NCI-H1694 treated with DMSO at 0.1 percent for 48 hours (cell line): ENCODE measurements around the gene MGMT.

Experiments used
- DNase-seq: peaks from one replicate; lab custom pipeline; 2025; lab: John Stamatoyannopoulos, UW

Gene MGMT

GRCh38 chr10:129740532-129741279 lies 273.7 kb downstream of the MGMT start:
- DNase-seq = no peak

GRCh38 chr10:129741280-129741977 lies 274.4 kb downstream of the MGMT start:
- DNase-seq = no peak

DNA sequence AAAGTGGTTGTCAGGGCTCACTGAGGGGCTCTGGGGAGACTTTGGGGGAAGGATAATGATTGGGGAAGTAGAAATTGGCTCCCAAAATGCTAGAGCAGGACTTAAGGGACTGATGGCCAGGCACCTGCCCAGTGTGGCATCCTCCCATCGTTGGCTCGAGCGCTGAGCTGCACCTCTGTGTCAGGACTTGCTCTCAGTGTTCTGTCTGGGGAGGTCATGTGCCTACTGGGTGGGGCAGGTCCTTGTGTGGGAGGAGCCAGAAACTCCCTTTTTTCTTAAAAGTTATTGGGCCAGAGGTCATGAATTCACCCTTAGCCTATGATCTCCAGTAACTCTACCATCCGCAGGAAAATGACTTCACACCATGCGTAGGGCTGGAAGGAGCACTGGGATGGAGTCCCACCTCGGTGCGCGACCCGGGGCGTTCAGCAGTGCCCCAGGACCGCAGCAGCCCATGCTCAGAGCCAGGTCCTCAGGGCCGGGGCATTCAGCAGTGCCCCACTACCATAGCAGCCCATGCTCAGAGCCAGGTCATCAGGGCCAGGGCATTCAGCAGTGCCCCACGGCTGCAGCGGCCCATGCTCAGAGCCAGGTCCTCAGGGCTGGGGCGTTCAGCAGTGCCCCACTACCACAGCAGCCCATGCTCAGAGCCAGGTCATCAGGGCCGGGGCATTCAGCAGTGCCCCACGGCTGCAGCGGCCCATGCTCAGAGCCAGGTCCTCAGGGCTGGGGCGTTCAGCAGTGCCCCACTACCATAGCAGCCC lies 275.1 kb downstream of the MGMT start:
- DNase-seq = no peak

DNA sequence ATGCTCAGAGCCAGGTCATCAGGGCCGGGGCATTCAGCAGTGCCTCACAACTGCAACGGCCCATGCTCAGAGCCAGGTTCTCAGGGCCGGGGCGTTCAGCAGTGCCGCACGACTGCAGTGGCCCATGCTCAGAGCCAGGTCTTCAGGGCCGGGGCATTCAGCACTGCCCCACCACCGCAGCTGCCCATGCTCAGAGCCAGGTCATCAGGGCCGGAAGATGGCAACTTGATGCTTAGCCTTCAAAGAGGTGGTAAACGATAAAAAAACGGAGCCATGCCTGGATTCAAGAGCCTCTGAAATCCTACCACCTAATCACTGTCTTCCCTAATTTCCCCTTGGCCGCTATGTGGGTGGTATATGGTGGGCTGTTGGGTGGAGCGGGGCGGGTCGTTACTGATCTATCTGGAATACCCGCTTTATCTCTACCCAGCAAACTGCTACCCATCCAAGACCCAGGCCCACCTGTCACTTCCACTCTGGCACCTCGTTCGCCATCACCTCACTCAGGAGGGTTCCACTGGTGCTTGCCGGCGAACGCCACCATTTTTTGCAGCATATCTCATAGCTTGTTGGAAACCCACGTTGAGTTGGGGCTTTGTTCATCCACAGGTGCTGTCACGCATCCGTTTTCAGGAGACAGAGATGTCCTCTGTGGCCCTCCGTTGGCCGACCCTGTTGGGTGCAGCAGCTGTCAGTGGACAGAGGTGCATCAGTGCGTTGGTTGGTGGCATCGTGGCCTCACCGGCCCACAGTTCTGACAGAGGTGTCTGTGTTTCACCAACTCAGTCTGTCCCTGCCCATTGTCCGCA lies 275.9 kb downstream of the MGMT start:
- no peak for DNase-seq

DNA sequence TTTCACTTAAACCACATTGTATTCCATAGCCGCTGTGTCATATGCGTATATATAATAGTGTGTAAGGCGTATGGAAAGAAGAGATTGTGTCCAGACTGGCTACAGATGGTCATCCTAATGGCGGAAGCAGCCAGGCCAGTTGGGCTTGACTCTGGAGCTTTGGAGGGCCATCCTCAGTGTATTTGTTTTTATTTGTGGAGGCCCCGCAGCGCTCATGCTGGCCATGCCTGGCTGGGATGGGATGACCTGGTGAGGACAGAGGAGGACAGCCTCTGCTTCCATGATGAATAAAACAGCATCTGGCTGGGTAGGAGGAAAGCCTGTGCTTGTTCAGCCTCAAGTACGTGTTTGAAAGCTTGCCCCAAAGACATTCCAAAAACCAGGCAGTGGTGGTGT lies 276.7 kb downstream of the MGMT start:
- no peak for DNase-seq

DNA sequence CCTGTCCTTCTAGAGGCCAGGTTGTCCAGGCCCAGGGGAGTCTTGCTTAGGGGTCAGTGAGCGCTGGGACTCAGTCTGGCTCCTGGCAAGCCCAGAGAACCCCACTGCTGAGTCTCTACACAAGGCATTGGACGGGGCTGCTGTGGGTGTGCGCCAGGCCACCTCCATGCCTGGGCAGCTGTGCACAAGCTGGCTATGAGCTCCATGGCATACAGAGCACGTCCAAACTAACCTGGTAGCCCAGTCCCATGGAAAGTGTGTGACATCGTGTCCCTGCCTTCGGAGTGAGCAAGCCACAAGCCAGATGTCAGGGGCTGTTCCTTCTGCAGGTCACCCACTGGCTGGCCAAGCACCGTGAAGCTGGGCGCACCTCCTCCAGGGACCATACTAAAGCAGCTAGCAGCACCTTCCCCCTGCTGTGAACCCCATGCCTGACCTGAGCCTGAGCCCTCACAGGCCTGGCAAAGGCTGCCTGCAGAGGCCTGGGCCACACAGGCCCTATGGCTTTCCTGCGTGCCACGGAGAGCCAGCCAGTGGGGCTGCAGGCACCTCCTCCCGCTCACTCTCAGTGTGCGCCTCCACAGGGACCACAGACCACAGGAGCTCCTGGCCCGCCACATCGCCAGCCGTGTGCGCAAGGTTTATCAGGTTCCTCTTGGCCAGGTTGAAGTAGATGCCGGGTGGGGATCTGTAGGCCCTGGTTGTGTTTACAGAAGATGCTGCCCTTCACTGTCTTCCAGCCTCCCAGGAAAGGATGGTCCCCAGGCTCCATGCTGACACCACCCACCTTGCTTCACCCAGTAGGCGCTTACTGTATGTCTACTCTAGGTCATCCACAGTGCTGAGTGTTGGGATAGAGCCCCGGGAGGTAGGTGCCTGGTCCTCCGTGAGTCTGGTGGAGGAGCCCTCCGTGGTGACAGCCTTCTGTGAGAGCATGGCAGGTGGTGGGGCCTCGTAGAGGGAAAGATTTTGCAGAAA lies 277.4 kb downstream of the MGMT start:
- no peak for DNase-seq

GRCh38 chr10:129745186-129745750 lies 278.2 kb downstream of the MGMT start:
- DNase-seq = no peak

GRCh38 chr10:129754211-129755050 lies 287.4 kb downstream of the MGMT start:
- DNase-seq = no peak

- DNase-seq = no peak
These were observed 288.1 kb downstream of the MGMT start for GRCh38 chr10:129755158-129755591.

DNA sequence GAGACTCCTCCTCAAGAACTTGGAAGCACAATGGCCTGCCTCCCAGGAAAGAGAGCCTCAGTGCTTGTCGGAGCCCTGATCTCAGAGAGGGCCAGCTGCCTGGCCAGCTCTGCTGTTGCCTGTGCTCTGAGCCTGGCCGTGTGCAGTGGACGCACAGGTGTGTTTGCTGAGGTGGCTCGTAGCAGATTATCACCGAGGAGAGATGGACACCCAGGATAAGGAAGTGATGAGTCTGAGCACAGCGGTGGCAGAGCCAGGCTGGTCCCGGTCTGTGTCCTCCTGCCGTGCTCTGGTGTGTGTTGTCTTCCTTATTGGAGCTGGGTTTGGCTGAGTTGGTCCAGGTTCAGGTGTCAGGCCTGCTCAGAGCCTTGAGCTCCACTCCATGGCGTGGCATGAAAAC lies 288.6 kb downstream of the MGMT start:
- DNase-seq = no peak

DNA sequence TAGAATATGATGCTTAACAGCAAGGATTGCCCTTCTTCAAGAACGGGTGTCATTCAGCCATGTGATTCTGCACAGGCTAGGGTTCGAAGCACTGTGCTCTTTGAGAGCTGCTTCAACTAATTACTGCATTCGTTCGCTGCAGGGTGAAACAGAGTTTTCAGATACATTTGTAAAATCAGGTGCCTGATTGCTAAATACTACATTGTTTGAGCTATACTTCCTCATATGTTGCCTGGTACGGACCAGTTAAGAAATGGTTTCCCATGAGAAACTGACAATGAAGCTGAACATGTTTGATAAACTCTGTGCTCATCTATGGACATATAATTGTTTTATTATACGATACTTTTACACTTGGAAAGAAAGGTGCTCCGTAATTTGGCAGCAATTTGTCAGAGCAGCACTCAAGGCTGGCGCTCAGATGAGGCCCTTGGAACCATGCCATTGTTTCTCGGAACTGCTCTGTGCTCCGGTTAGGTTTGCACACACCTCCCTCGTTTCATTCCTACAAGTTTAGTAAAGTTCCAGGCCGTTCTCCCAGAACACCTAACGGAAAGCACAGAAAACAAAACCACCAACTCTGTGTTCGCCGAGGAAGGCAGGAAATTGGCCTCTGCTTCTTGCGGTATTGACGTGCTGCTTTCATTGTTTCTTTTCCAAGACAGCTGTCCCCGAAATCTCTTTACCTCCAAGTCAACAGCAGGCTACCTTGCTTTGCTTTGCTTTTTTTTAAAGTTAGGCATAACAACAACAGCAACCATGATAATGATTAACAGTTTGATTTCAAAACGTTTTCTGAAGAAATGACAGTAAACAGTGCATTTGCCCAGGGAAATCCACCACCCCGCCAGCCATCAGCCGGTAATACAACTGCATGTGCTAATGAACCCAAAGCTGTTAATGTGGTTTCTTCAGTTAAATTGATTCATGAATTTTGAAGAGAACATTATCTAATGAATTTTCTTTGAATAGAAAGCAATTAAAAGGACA lies 290.2 kb downstream of the MGMT start:
- peak; percentile 36 for DNase-seq

- DNase-seq = no peak
These were observed 291.4 kb downstream of the MGMT start for GRCh38 chr10:129758207-129759021.

DNA sequence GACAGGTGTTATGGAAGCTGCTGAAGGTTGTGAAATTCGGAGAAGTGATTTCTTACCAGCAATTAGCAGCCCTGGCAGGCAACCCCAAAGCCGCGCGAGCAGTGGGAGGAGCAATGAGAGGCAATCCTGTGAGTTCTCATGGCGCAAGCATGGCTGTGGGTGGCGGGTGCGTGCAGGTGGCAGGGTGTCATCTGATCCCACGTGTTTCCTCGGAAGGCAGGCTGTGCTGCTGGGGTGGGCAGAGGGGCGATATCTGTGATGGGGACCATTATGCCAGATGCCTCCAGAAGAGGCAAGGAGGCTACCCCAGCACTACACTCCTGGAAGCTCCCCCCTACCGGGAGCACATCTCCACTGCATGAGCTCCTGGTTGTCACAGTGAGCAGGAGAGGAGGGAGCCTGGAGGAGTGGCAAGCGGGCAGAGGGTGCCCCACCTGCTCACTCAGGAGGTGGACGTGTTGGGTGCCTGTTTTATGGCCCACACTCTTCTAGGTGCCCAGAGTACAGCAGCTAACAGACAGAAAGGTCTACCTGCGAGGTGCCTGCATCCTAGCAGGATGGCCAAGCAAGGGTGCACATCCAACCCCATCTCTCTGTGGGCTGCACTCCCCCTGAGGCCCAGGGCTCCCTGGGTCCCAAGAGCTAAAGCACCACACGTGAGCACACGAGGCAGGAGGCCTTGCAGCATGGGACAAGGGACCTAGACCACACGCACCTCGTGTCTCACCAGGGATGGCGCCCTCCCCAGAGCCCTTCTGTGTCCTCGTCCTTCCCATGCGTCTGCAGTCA lies 292.4 kb downstream of the MGMT start:
- no peak for DNase-seq

DNA sequence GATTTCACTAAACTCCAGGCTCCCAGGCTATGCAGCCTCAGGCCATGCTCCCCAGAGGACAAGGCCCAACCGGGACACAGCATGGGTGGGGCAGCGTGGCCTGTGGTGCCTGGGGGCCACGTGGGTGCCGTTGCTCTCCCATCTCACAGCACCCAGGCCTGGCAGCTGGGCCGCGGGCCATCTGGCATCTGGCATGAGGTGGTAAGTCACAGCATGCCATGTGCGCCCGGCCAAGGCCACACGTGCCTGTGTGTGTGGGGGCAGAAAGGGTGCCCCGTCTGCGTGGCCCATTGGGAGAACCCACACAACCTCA lies 292.9 kb downstream of the MGMT start:
- no peak for DNase-seq

DNA sequence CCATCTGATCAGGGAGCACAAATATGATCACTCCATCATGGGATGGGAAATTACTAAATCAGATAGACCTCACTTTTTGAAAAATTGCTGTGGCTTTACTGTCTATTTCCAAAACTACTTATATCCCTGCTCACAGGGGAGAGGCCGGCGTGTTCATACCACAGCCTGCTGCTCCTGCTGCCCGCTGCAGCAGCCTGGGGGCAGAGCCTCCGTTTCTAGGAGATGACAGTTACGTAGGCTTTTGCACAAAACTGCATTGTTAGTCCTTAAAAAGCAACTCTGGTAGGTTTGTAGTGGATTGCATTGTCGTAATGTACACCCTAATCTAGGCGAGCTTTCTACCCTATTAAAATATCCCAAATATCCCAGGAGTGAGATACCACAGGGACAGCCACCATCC lies 293.4 kb downstream of the MGMT start:
- no peak for DNase-seq

GRCh38 chr10:129761197-129761972 lies 294.3 kb downstream of the MGMT start:
- DNase-seq = no peak
